Right lung (tissue), 5 donors: ENCODE measurements around the gene UBE2I. TPM values are rescaled to one million over a fixed set of nuclear protein-coding genes. Genes with fewer than 3 reads are reported as not detected.

Experiments used
- DNase-seq, 2 donors: peaks; one replicate each; pipeline ENCODE4 v3.0.0-alpha.2; 2013
- polyA plus RNA-seq, 5 donors: library from polyadenylated mRNA; unstranded; fragments of 120-200 nt; gene quantifications; one replicate each; pipeline versions ENCODE4 v1.2.1 to v1.2.3, GENCODE V29; 2013; ENCODE audit warnings: inconsistent platforms in 1 of 5, low replicate concordance in 1 of 5; ENCODE audit not compliant: insufficient read length in 5 of 5, insufficient read depth in 1 of 5

The UBE2I gene
- polyA plus RNA-seq, 5 donors = 148 to 169 (median 160) TPM

- no peak for DNase-seq
Measured at GRCh38 chr16:1311738-1312466, 2.5 kb downstream of the UBE2I start.

- DNase-seq = no peak
Measured at GRCh38 chr16:1312467-1312816, 3.0 kb downstream of the UBE2I start.

DNA sequence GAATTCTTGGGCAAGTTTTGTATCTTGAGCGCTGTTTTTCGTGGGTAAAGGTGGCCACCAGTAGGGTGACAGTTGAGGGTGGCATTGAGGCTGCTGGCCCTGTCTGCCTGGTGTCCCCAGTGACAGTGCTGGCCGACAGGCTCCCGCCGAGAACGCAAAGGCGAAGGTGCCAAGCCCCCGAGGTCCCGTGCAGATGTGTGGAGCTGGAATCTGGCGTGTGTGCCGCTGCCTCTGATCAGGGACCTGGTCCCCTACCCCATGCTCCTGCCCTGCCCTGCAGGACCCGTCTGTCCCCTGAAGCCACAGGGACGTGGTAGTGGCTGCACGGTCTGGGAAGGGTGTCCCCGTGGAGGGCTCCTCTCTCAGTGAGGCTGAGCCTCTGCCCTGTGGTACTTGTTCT lies 3.5 kb downstream of the UBE2I start:
- DNase-seq = no peak

- no peak for DNase-seq
Measured at GRCh38 chr16:1313721-1314369, 4.4 kb downstream of the UBE2I start.

DNA sequence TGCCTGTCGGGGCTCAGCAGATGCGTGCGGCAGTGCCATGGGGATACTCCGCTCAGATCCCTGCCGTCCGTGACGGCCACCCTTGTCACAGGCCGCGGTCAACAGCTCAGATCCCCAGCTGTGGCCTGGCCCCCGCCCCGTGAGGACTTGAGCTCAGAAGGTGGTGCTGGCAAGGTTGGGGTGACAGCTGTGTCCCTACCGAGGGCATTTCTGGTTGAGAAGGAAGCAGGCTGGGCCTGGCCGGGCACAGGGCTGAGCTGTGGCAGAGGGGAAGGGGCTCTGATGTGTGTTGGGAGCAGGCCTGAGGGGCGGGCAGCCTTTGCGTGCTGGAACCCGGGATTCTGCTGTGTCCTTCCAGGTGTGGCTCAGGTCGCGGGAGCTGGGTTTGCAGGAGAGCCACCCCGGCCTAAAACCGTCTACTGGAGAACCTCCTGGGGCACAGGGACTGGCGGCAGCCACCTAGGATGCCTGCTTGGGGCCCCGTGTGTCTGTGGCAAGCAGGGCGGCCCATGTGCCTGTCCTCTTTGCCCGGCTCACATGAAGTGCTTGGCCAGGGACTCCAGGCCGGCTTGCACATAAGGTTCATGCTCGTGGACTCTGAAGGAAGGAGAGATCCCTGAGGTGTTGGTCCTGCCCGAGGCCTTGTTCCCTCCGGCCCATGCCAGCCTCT lies 5.1 kb downstream of the UBE2I start:
- no peak for DNase-seq

DNA sequence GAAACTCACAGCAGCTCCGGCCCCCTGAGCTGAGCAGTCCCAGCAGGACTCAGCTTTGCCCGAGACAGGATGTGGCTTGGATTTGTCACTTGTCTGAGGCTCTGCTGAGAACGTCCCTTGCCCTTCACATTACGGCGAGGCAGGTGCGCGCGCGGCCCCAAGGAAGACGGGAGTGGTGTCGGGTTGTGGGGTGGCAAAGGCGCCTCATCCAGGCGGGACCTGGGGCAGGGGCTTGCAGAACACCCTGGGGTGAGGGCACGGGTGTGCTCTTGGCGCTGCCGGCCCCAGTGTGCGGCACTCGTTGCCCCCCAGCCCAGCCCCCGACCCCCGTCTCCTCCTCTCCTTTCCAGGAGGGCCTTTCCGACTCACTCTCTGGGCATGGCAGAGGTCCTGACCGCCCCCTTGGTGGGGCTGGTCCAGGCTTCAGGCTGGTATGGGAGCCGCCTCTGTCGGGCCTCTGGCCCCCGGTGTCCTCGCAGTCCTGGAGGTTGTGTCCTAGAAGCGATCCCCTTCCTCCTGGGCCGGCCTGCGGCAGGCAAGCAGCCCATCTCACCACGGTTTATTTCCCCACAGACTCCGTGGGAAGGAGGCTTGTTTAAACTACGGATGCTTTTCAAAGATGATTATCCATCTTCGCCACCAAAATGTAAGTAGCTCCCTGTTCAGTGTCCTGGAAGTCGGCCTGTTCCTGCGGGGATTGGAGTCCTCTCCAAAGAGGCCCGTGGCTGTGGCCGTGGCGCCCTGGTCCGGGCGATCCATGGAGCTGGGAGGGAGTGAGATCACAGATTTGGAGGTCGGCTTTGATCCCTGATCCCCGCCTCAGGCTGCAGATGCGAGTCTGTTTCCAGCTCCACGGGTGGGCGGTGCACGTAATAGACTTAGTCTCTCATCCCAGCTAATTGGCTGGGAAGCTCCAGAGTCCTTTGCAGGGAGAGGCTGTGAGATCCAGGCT lies 5.9 kb downstream of the UBE2I start:
- no peak for DNase-seq

- no peak for DNase-seq
Measured at GRCh38 chr16:1316033-1316405, 6.6 kb downstream of the UBE2I start.

DNA sequence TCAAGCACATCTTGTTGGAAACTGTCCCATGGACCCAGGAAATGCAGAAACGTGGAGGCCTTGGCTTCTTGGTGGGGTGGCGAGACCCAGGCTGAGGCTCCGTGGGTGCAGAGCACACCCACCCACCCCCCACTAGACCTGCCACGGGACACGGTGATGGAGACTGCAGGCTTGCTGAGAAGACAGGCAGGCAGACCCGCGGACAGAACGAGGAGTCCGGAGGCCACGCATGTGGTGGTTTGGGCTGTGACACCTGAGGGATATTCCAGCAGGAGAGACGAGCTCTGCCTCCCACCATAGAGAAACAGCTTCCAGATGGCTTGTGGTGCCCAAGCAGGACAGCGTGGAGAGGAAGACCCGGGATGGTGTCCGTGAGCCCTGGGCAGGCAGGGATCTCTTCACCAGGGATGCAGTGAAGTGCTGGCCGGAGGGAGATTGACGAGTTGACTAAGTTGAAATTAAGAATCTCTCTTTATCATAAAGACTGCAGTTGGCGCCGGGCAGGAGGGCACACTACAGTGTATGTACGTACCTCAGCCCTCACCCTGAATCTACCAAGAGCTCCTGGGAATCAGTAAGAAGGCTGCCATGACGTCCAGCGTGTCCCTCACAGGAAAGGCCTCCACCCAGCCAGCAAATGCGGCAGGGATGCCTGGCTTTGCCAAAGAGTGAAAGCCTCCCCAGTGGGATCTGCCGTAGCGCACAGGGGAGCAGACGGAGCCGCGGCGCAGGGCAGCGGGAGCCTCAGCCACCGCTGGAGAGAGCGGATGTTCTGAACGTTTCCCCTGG lies 8.2 kb downstream of the UBE2I start:
- DNase-seq = no peak

- no peak for DNase-seq
Measured at GRCh38 chr16:1318268-1318545, 8.8 kb downstream of the UBE2I start.

- DNase-seq = no peak
Measured at GRCh38 chr16:1319041-1319440, 9.6 kb downstream of the UBE2I start.

GRCh38 chr16:1320097-1320496 lies 10.7 kb downstream of the UBE2I start:
- no peak for DNase-seq

DNA sequence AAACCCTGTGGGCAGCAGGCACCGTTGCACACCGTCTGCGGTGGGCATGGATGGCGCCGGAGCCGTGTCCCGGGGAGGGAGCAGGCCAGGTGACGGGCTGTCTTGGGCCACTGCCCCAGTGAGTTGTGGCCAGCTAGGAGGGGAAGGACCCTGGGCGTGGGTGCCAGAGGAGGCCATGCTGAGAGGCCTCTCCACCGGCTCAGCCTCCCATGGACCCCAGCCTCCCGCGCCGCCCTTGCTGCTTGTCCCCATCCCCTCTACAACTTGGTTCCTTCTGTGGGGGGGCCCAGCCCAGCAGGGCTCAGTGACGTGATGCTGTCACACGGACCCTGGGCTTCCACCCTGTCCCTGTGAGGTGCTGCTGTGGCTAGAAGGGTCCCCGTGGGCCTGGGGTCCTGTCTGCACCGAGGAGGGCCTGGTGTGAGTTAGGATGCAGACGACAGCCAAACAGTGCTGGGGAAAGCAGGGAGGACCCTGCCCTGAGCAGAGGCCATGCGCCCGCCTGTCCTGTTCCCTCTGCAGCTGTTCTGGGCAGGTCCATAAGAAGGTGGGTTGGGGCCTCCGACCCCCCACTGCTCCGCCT lies 11.3 kb downstream of the UBE2I start:
- no peak for DNase-seq

DNA sequence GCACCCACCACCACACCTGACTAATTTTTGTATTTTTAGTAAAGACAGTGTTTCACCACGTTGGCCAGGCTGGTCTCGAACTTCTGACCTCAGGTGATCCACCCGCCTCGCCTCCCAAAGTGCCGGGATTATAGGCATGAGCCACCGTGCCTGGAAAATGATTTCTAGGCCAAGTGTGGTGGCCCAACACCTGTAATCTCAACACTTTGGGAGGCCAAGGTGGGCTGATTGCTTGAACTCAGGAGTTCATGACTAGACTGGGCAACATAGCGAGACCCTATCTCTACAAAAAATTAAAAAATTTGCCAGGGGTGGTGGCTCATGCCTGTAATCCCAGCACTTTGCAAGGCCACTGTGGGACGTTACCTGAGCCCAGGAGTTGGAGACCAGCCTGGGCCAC lies 13.0 kb downstream of the UBE2I start:
- no peak for DNase-seq

DNA sequence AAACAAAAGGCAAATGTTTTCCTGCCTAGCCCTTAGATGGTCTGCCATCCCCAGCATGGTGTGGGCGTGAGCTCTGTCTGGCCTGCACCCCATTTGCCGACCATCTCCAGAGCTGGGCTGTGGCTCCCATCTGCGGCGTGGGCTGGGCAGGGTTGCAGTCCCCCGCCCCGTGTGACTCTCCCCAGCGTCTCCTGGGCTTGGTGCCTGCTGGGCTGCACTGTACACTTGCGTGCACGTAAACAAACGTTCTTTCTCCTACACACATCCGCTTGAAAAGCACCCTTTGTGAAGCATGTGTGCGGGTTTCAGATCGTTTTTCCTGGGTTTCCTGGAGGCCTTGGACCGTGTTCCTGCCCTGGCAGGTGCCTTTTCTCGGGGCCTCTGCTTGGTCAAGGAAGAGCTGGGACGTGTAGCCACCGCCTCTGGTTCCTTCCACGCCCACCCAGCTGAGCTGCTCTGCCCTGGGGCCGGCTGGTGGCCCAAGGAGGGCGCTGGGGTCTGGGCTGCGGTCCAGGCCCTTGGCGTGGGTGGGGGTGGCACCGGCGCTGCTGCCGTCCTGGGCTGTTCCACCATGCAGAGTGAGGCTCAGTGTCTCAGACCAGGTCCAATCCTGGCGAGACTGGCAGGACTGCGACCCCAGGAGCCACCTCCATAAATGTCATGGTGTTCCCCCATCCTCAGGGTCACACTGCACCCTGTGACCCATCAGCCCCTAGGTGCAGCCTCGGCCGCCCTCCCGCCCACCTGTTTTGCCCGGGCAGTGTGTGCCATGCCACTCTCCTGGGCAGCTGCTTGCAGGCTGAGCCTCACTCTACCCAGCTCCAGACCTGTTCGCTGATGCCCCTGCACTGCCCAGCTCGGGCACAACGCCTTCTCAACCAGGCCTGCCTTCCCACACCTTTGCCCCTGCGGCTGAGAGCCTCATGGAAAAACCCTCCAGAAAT lies 14.1 kb downstream of the UBE2I start:
- DNase-seq = no peak

DNA sequence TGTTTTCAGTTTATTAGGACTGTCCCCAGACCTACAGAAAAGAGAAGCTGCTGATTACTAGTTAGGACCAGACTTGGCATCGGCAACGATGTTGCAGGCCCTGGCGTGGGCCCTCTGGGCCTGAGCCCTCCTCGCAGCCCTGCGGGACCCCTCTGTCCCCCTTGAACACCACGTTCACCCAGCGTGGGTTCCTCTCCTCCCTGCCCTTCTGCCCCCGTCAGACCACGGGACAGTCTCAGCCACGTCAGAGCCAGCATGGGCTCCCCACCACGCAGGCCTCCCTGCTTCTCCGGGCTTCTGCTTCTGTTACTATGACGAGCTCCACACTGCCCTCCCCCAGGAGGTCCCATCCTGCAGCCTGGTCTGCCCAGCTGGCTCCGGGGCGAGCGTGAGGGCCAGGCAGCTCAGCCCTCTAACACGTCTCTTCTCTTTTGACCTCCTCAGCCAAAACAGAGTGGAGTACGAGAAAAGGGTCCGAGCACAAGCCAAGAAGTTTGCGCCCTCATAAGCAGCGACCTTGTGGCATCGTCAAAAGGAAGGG lies 14.9 kb downstream of the UBE2I start:
- no peak for DNase-seq

DNA sequence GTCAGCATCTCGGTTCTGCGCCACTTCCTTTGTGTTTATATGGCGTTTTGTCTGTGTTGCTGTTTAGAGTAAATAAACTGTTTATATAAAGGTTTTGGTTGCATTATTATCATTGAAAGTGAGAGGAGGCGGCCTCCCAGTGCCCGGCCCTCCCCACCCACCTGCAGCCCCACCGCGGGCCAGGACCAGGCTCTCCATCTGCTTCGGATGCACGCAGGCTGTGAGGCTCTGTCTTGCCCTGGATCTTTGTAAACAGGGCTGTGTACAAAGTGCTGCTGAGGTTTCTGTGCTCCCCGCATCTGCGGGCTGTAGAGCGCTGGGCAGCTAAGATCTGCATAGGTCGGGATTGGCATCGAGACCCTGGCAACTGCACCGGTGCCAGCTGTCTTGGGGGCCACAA lies 15.8 kb downstream of the UBE2I start:
- no peak for DNase-seq

- no peak for DNase-seq
Measured at GRCh38 chr16:1325673-1326371, 16.4 kb downstream of the UBE2I start.

DNA sequence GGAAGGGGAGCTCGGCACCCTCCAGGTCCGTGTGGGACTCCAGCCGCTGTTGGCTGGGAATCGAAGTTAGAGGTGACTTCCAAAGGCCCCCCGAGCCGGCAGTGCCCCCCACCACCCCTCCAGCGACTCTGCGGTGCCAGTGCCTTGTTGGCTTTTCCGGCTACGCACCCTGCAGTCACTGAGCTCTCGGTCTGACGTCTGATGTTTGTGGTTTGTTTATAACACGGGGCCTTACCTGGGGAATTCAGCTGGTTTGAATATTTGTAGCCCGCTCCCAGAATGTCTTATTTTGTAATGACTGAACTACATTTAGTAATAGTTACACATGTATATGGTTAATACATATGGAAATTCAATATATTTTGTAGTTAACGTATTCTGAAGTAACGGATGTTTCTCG lies 17.0 kb downstream of the UBE2I start:
- DNase-seq = no peak
